Activated naive CD8-positive, alpha-beta T cell (primary cell): ENCODE results near the gene HSP90AB1.

ENCODE experiments used
- H3K27ac Mint-ChIP-seq: one replicate; pipeline ENCODE4 v1.8.0; 2021; ENCODE audit warnings: mixed read lengths
- H3K27me3 Mint-ChIP-seq: one replicate; pipeline ENCODE4 v1.8.0; 2021; ENCODE audit warnings: mixed read lengths
- H3K36me3 Mint-ChIP-seq: one replicate; pipeline ENCODE4 v1.8.0; 2021; ENCODE audit warnings: mixed read lengths
- H3K4me1 Mint-ChIP-seq: one replicate; pipeline ENCODE4 v1.8.0; 2021; ENCODE audit warnings: low read depth, mixed read lengths
- H3K4me3 Mint-ChIP-seq: one replicate; pipeline ENCODE4 v1.8.0; 2021; ENCODE audit warnings: mild to moderate bottlenecking, mixed read lengths
- H3K9me3 Mint-ChIP-seq: one replicate; pipeline ENCODE4 v1.8.0; 2021; ENCODE audit warnings: low read depth, mixed read lengths

The HSP90AB1 gene

DNA sequence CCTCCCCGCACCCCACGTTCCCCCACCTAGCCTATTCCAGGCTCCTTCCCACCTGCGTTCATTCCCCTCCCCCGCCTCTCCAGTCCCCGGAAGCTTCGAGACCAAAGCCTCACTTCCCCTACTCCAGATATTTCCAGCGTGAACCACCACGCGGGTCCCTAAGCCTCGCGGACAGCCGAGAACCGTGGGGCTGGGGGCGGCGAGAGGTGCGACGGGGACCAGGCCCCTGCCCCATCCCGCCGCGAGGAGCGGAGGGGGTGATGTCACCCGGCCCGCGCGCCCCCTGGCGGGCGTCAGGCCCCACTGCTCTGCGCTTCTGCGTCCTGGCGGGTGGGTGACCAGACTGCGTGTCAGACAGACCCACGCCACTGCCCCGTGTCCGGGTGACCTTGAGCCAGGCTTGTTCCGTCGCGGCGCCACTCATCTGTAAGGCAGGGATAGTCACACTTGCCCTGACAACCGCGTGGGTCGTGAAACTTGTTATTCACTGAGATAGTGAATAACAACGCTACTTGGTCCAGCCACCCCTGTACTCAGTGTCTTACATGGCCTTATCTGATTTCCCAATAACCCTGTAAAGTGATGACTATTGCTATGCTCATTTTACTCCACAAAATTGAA, 9.0 kb upstream of the HSP90AB1 start:
- peak overlapping the region; percentile 86 for H3K4me3 Mint-ChIP-seq
- peak overlapping the region; percentile 93 for H3K27ac Mint-ChIP-seq
- H3K4me1 Mint-ChIP-seq, result peaks cover 26% of the 10 kb centered on the region
- H3K36me3 Mint-ChIP-seq, result peaks cover 1% of the 10 kb centered on the region
- no peaks in the 10 kb centered on the region for H3K27me3 Mint-ChIP-seq
- H3K9me3 Mint-ChIP-seq, result no peaks in the 10 kb centered on the region

DNA sequence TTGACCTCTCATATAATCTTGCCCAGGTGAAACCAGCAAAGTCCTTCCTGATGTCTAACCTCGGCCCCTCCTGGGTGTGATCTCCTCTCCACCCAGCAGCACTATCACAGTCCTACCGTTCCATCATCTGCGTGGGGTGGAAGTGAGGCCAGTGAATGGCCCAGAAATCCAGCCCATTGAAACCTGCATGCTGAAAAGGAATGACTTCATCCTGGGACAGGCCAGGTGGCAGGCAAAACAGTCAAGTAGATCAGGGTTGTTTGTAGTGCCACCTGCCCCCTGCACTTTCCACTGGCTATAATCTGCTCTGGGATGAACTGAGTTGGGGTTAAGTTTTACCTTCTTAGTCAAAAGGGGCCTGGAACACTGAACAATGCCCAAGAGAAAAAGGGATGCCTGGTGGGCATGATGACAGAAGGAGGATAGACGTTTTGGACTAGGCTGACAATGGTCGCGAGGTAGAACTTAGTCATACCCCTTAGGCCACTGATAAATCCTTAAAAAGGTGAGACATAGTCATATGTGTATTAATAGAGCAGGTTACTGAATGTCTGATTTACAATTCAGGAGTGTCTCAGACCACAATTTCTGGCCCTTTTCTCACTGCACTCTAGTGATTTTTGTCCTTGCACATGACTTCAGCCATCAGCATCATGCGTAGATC, 8.1 kb upstream of the HSP90AB1 start:
- H3K36me3 Mint-ChIP-seq, result no peaks in the 10 kb centered on the region
- no peaks in the 10 kb centered on the region for H3K27me3 Mint-ChIP-seq
- H3K9me3 Mint-ChIP-seq, result no peaks in the 10 kb centered on the region
- peak overlapping the region; percentile 93 for H3K27ac Mint-ChIP-seq
- H3K4me1 Mint-ChIP-seq, result peaks cover 22% of the 10 kb centered on the region
- H3K4me3 Mint-ChIP-seq, result peak overlapping the region; percentile 86

DNA sequence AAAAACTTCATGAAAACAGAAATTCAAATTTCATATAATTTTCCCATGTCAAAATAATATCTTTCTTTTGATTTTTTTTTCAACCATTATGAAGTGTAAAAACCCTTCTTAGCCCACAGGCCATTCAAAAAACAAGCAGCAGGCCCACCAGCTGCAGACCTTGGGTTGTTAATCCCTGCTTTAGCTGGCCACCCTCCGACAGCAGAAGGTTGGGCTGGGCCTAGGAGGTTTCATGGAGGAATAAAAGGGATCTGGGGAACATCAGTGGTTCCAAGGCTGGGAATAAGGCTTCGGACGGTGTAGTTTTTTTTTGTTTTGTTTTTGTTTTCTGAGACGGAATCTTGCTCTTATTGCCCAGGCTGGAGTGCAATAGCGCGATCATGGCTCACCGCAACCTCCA, 3.6 kb upstream of the HSP90AB1 start:
- Mint-ChIP-seq H3K4me3 (no peak overlapping the region), H3K27me3 (no peaks in the 10 kb centered on the region), H3K4me1 (peaks cover 21% of the 10 kb centered on the region), H3K9me3 (no peaks in the 10 kb centered on the region), H3K27ac (no peak overlapping the region), H3K36me3 (peaks cover 10% of the 10 kb centered on the region)

DNA sequence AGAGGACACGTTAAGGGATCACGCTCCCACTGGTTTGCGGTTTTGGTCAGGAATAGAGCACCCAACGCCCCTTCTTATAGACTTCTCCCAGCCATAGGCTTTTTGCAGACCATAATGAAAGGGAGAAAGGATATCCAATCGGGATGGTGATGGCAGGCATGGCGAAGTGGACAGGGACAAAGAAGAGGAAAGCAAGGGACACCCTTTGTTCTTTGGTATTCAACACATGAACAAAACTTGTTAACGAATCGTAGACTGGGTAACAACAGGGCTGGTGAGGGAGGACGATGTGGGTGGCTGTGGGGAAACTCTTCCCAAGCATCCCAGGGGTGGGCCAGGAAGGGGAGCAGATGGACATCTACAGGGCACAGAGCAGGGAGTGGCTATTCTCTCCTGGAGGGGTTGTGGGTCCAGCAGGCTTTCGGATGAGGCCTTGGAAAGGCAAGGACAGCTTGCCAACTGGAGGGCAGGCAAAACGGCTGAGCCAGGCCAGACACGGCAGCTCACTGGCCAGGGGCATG, 1.4 kb upstream of the HSP90AB1 start:
- peaks cover 35% of the 10 kb centered on the region for H3K4me1 Mint-ChIP-seq
- peaks cover 29% of the 10 kb centered on the region for H3K36me3 Mint-ChIP-seq
- peak overlapping the region; percentile 98 for H3K4me3 Mint-ChIP-seq
- peak overlapping the region; percentile 100 for H3K27ac Mint-ChIP-seq
- H3K9me3 Mint-ChIP-seq, result no peaks in the 10 kb centered on the region
- no peaks in the 10 kb centered on the region for H3K27me3 Mint-ChIP-seq

DNA sequence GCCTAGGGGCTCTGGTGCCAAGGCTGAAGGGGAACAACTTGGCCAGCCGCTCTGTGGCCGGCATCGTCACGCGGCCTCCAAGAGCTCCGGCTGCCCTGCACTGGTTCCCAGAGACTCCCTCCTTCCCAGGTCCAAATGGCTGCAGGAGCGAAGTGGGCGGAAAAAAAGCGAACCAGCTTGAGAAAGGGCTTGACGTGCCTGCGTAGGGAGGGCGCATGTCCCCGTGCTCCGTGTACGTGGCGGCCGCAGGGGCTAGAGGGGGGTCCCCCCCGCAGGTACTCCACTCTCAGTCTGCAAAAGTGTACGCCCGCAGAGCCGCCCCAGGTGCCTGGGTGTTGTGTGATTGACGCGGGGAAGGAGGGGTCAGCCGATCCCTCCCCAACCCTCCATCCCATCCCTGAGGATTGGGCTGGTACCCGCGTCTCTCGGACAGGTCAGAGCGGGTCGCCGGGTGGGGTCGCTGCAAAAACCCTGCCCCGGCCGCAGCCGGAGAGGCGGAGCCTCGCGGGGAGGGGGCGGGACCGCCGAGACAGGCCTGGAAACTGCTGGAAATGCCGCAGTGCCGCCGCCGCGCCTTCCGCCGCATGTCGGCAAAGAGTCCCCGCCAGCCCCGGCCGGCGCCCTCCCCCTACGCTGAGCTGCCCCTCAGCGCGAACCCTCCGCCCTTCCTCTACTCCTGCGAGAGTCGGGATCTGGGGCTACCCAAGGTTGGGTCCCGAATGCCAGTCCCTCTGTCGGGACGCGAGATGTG, 814 bp upstream of the HSP90AB1 start:
- Mint-ChIP-seq H3K4me3 (peak overlapping the region; percentile 98), H3K36me3 (peaks cover 35% of the 10 kb centered on the region), H3K9me3 (no peaks in the 10 kb centered on the region), H3K4me1 (peaks cover 42% of the 10 kb centered on the region), H3K27me3 (no peaks in the 10 kb centered on the region), H3K27ac (peak overlapping the region; percentile 100)

DNA sequence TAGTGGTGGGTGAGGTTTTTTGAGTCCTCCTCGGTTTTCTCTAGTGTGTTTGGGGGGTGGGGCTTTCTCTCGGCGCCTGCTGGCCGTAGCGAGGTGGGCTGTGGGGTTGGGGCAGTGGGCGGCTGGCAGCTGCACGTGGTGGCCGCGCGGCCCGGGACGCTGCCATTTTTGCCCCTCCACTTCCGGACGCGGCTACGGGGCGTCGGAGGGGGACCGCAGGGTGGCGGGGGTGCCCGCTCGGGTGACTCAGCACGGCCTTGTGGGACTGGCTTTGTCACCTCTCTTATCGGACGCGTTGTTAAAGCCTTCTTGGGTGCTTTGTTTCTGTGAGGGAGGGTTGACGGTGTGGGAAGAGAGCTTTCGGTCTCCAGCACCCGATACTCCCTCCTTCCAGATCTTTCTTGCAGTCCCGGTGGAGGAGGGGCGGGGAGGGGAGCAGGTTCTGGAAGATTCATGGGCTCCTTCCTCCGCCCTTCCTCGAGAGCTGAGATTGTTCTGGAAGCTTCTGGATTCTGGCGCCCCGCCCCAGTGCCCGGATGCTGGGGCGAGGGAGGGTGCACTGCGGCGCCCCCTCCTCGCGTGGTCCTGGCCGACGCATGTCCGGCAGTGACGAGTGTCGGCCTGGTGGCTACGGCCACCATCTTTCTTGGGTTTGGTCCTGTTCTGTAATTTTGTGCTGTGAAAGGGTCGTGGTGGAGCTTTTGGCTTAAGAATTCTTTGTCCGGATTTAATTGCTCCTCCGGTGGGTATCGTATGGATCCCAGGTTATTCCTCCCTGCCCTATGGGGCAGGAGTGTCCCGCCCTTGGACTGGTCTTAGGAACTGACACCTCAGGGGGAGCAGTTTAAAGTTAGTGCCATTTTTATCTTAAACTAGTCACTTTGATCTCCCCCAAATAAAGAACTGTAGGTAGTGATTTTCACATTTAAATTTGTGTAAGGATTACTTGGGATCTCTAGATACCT, 719 bp downstream of the HSP90AB1 start:
- H3K36me3 Mint-ChIP-seq, result peaks cover 43% of the 10 kb centered on the region
- peak overlapping the region; percentile 100 for H3K27ac Mint-ChIP-seq
- H3K4me3 Mint-ChIP-seq, result peak overlapping the region; percentile 98
- H3K27me3 Mint-ChIP-seq, result no peaks in the 10 kb centered on the region
- peaks cover 52% of the 10 kb centered on the region for H3K4me1 Mint-ChIP-seq
- H3K9me3 Mint-ChIP-seq, result no peaks in the 10 kb centered on the region

DNA sequence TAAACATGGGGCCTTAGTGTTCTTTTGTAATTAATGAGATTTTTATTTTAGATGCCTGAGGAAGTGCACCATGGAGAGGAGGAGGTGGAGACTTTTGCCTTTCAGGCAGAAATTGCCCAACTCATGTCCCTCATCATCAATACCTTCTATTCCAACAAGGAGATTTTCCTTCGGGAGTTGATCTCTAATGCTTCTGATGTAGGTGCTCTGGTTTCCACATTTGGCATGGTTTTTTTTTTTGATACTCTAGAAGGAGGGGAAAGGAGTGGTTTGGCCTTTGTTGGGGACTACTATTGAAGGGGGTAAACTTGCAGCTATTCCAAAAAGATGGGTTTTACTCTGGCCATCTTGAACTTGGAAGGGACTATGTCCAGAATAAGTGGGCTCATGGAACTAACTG, 1.7 kb downstream of the HSP90AB1 start:
- Mint-ChIP-seq H3K9me3 (no peaks in the 10 kb centered on the region), H3K36me3 (peaks cover 48% of the 10 kb centered on the region), H3K4me3 (peak overlapping the region; percentile 98), H3K27ac (peak overlapping the region; percentile 100), H3K4me1 (peaks cover 61% of the 10 kb centered on the region), H3K27me3 (no peaks in the 10 kb centered on the region)

DNA sequence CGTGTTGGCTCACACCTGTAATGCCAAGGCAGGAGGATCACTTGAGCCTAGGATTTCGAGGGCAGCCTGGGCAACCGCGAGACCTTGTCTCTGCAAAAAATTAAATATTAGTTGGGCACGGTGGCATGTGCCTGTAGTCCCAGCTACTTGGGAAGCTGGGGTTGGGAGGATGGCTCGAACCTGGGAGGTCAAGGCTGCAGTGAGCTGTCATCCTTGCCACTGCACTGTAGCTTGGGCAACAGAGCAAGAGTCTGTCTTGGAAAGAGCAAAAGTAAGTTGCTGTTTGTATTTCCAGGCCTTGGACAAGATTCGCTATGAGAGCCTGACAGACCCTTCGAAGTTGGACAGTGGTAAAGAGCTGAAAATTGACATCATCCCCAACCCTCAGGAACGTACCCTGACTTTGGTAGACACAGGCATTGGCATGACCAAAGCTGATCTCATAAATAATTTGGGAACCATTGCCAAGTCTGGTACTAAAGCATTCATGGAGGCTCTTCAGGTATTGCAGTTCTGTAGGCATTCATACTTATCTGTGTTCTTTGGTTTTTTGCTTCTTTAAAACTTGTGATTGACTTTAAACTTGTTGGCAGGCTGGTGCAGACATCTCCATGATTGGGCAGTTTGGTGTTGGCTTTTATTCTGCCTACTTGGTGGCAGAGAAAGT, 2.3 kb downstream of the HSP90AB1 start:
- Mint-ChIP-seq H3K27me3 (no peaks in the 10 kb centered on the region), H3K4me1 (peaks cover 66% of the 10 kb centered on the region), H3K4me3 (peak overlapping the region; percentile 98), H3K36me3 (peaks cover 48% of the 10 kb centered on the region), H3K9me3 (no peaks in the 10 kb centered on the region), H3K27ac (peak overlapping the region; percentile 100)

DNA sequence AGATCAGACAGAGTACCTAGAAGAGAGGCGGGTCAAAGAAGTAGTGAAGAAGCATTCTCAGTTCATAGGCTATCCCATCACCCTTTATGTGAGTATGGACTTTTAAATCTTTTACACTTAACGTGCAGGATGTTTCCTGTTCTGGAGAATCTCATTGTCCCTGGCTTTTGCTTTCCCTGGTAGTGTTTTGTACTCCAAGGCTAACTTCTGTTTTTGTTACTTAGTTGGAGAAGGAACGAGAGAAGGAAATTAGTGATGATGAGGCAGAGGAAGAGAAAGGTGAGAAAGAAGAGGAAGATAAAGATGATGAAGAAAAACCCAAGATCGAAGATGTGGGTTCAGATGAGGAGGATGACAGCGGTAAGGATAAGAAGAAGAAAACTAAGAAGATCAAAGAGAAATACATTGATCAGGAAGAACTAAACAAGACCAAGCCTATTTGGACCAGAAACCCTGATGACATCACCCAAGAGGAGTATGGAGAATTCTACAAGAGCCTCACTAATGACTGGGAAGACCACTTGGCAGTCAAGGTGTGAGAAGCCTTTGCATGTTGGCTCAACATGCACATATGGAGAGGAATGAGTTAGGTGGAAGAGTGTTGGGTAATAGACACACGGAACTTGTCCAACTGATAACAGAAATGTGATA, 3.3 kb downstream of the HSP90AB1 start:
- peaks cover 48% of the 10 kb centered on the region for H3K36me3 Mint-ChIP-seq
- peaks cover 75% of the 10 kb centered on the region for H3K4me1 Mint-ChIP-seq
- H3K27ac Mint-ChIP-seq, result peak overlapping the region; percentile 100
- H3K27me3 Mint-ChIP-seq, result no peaks in the 10 kb centered on the region
- H3K9me3 Mint-ChIP-seq, result no peaks in the 10 kb centered on the region
- H3K4me3 Mint-ChIP-seq, result peak overlapping the region; percentile 98

DNA sequence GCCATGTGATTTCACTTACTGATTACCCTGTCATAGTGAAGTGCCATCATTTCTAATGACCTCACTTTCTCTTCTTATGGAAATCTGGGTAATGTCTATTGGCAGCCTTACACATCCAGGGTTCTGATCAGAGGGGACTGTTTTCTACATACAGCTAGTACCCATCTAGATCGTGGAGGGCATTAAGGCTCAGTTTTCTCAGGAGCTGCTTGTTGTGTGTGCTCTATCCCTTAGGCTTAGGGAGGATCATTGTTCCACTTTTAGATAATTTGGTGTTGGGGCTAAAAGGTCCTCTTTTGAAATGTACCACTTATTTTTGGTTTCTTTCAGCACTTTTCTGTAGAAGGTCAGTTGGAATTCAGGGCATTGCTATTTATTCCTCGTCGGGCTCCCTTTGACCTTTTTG, 3.8 kb downstream of the HSP90AB1 start:
- Mint-ChIP-seq H3K4me3 (peak overlapping the region; percentile 98), H3K27me3 (no peaks in the 10 kb centered on the region), H3K27ac (peak overlapping the region; percentile 100)

DNA sequence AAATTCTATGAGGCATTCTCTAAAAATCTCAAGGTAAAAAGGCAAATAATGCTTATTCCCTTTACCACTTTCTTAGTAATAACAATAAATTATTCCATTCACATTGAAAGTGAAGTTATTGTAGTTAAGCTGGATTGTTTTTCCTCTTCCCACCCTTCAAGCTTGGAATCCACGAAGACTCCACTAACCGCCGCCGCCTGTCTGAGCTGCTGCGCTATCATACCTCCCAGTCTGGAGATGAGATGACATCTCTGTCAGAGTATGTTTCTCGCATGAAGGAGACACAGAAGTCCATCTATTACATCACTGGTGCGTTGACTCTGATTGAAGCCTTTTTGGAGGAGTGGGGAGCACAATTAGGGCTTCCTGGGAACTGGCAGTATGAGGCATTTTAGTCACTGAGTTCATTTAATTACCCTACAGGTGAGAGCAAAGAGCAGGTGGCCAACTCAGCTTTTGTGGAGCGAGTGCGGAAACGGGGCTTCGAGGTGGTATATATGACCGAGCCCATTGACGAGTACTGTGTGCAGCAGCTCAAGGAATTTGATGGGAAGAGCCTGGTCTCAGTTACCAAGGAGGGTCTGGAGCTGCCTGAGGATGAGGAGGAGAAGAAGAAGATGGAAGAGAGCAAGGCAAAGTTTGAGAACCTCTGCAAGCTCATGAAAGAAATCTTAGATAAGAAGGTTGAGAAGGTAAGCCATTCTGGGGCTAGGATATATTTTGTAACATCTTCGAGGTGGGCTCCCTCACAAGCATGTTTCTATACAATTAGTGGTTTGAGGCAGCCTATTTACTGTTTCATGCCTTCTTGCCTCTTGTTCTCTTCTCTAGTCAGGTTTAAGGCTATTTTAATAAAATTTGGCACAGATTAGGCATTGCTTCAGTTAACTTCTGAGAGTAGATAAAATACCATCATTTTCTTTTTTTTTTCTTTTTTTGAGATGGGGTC, 4.9 kb downstream of the HSP90AB1 start:
- no peaks in the 10 kb centered on the region for H3K9me3 Mint-ChIP-seq
- H3K27ac Mint-ChIP-seq, result peak overlapping the region; percentile 100
- H3K27me3 Mint-ChIP-seq, result no peaks in the 10 kb centered on the region
- H3K4me1 Mint-ChIP-seq, result peaks cover 79% of the 10 kb centered on the region
- peak overlapping the region; percentile 98 for H3K4me3 Mint-ChIP-seq
- H3K36me3 Mint-ChIP-seq, result peaks cover 48% of the 10 kb centered on the region

More for the DNA sequence above, 3.8 kb downstream of the HSP90AB1 start:
- Mint-ChIP-seq H3K4me1 (peaks cover 75% of the 10 kb centered on the region), H3K9me3 (no peaks in the 10 kb centered on the region), H3K36me3 (peaks cover 48% of the 10 kb centered on the region)

DNA sequence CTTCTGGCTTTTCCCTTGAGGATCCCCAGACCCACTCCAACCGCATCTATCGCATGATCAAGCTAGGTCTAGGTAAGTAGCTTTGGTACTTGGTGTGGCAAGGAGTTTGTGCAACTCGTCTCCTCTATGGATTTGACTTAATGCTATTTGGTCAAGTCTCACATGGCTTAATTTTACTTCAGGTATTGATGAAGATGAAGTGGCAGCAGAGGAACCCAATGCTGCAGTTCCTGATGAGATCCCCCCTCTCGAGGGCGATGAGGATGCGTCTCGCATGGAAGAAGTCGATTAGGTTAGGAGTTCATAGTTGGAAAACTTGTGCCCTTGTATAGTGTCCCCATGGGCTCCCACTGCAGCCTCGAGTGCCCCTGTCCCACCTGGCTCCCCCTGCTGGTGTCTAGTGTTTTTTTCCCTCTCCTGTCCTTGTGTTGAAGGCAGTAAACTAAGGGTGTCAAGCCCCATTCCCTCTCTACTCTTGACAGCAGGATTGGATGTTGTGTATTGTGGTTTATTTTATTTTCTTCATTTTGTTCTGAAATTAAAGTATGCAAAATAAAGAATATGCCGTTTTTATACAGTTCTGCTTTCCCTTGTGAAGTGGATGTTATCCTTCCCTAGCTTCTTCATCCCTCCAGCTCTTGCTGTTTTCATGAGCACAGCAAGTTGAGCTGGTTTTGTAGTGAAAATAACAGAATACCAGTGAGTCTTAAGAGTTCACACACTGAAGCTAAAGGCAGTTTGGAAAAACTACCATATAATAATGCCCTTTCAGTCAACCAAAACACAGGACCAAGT, 6.6 kb downstream of the HSP90AB1 start:
- peak overlapping the region; percentile 98 for H3K4me3 Mint-ChIP-seq

More for the DNA sequence above, 6.6 kb downstream of the HSP90AB1 start:
- H3K9me3 Mint-ChIP-seq, result no peaks in the 10 kb centered on the region
- peak overlapping the region; percentile 75 for H3K27ac Mint-ChIP-seq
- no peaks in the 10 kb centered on the region for H3K27me3 Mint-ChIP-seq
- H3K4me1 Mint-ChIP-seq, result peaks cover 83% of the 10 kb centered on the region
- peaks cover 36% of the 10 kb centered on the region for H3K36me3 Mint-ChIP-seq
